SK-N-SH treated with all-trans-retinoic acid at 6 μM for 48 hours (cell line): Measurements from ENCODE around the gene LRRC8A.
"Not testable (repeated sequence)": the region's sequence is repeated elsewhere in the genome, so short reads cannot be mapped to it uniquely, and the experiment has no call there.

Experiments
- ATAC-seq: fragments of 200-7000 bp; cut with Tn5 transposase; 3 replicates; pipeline ENCODE4 v1.9.1; 2020; ENCODE audit warnings: mild to moderate bottlenecking, moderate library complexity
- BACH2 ChIP-seq: fragments of 250-450 bp; sonication (Bioruptor Pico); IDR thresholded peaks from 2 replicates; pipeline ENCODE4 v1.9.0; 2021; ENCODE audit warnings: mild to moderate bottlenecking, borderline replicate concordance
- CREB5 ChIP-seq: fragments of 250-450 bp; sonication (Bioruptor Pico); IDR thresholded peaks from 2 replicates; pipeline ENCODE4 v1.5.1; 2020; ENCODE audit warnings: low read depth, mild to moderate bottlenecking, moderate library complexity
- CSDC2 ChIP-seq: fragments of 250-450 bp; sonication (Bioruptor Pico); IDR thresholded peaks from 2 replicates; pipeline ENCODE4 v1.5.0; 2020; ENCODE audit warnings: mild to moderate bottlenecking, moderate library complexity
- ESRRG ChIP-seq: fragments of 250-450 bp; sonication (Bioruptor Pico); IDR thresholded peaks from 2 replicates; pipeline ENCODE4 v1.6.1; 2021; ENCODE audit warnings: mild to moderate bottlenecking
- GLIS3 ChIP-seq: fragments of 250-450 bp; sonication (Bioruptor Pico); IDR thresholded peaks from 2 replicates; pipeline ENCODE4 v1.5.0; 2020; ENCODE audit warnings: mild to moderate bottlenecking, moderate library complexity
- ISL1 ChIP-seq: fragments of 250-450 bp; sonication (Bioruptor Pico); IDR thresholded peaks from 2 replicates; pipeline ENCODE4 v2.1.2; 2022; ENCODE audit warnings: mild to moderate bottlenecking, moderate library complexity
- OSR1 ChIP-seq: fragments of 250-450 bp; sonication (Bioruptor Pico); IDR thresholded peaks from 2 replicates; pipeline ENCODE4 v1.8.0; 2022; ENCODE audit warnings: moderate library complexity, mild to moderate bottlenecking, inconsistent platforms
- PPARA ChIP-seq: fragments of 250-450 bp; sonication (Bioruptor Pico); IDR thresholded peaks from 2 replicates; pipeline ENCODE4 v1.5.0; 2020; ENCODE audit warnings: mild to moderate bottlenecking, borderline replicate concordance
- RARB ChIP-seq: fragments of 250-450 bp; sonication (Bioruptor Pico); IDR thresholded peaks from 2 replicates; pipeline ENCODE4 v1.8.0; 2021; ENCODE audit warnings: mild to moderate bottlenecking, moderate library complexity
- SNAI2 ChIP-seq: fragments of 250-450 bp; sonication (Bioruptor Pico); IDR thresholded peaks from 2 replicates; pipeline ENCODE4 v1.5.0; 2020; ENCODE audit warnings: mild to moderate bottlenecking, moderate library complexity
- TCF4 ChIP-seq: fragments of 250-450 bp; sonication (Bioruptor Pico); IDR thresholded peaks from 2 replicates; pipeline ENCODE4 v1.8.0; 2021; ENCODE audit warnings: mild to moderate bottlenecking, moderate library complexity, borderline replicate concordance
- TOX ChIP-seq: fragments of 250-450 bp; sonication (Bioruptor Pico); IDR thresholded peaks from 2 replicates; pipeline ENCODE4 v1.8.0; 2021; ENCODE audit warnings: mild to moderate bottlenecking, moderate library complexity, borderline replicate concordance
- ZC3H10 ChIP-seq: fragments of 250-450 bp; sonication (Bioruptor Pico); IDR thresholded peaks from 2 replicates; pipeline ENCODE4 v1.5.1; 2021; ENCODE audit warnings: mild to moderate bottlenecking, moderate library complexity
- ZFP3 ChIP-seq: fragments of 250-450 bp; sonication (Bioruptor Pico); IDR thresholded peaks from 2 replicates; pipeline ENCODE4 v1.5.0; 2020; ENCODE audit warnings: mild to moderate bottlenecking, moderate library complexity
- ZFP30 ChIP-seq: fragments of 450-650 bp; formaldehyde crosslinking; IDR thresholded peaks from 2 replicates; pipeline ENCODE4 v1.5.0; 2022; ENCODE audit warnings: mild to moderate bottlenecking, moderate library complexity
- ZNF70 ChIP-seq: fragments of 450-650 bp; formaldehyde crosslinking; IDR thresholded peaks from 2 replicates; pipeline ENCODE4 v1.5.0; 2020; ENCODE audit warnings: mild to moderate bottlenecking, moderate library complexity
- ZNF8 ChIP-seq: fragments of 450-650 bp; formaldehyde crosslinking; IDR thresholded peaks from 2 replicates; pipeline ENCODE4 v1.5.0; 2020; ENCODE audit warnings: mild to moderate bottlenecking, moderate library complexity
- TF ChIP-seq, protein P1 (sequence below): fragments of 250-450 bp; sonication (Bioruptor Pico); IDR thresholded peaks from 2 replicates; pipeline ENCODE4 v1.8.0; 2020; ENCODE audit warnings: mild to moderate bottlenecking, moderate library complexity, borderline replicate concordance
- TF ChIP-seq, protein P2 (sequence below): fragments of 250-450 bp; sonication (Bioruptor Pico); IDR thresholded peaks from 2 replicates; pipeline ENCODE4 v1.8.0; 2021; ENCODE audit warnings: low read depth, mild to moderate bottlenecking, moderate library complexity, borderline replicate concordance
- TF ChIP-seq, protein P3 (sequence below): fragments of 250-450 bp; sonication (Bioruptor Pico); IDR thresholded peaks from 2 replicates; pipeline ENCODE4 v1.5.1; 2021; ENCODE audit warnings: mild to moderate bottlenecking, moderate library complexity

The LRRC8A gene

DNA sequence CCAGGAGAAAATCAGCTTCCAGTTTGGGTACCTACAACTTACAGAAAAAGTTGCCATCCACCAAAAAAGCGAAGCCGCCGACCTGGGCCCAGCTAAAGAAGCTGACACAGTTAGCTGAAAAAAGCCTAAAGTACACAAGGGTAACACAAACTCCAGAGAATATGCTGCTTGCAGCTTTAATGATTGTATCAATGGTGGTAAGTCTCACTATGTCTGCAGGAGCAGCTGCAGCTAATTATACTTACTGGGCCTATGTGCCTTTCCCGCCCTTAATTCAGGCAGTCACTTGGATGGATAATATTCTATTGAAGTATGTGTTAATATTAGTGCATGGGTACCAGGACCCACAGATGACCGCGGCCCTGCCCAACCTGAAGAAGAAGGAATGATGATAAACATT is 27.5 kb upstream of the LRRC8A start:
- peak; percentile 91 for TF ChIP-seq ZNF70 (CRISPR knock-in tag)
- not testable (repeated sequence) for ATAC-seq

- not testable (repeated sequence) for ATAC-seq
Measured at GRCh38 chr9:128858476-128858875, 23.5 kb upstream of the LRRC8A start.

DNA sequence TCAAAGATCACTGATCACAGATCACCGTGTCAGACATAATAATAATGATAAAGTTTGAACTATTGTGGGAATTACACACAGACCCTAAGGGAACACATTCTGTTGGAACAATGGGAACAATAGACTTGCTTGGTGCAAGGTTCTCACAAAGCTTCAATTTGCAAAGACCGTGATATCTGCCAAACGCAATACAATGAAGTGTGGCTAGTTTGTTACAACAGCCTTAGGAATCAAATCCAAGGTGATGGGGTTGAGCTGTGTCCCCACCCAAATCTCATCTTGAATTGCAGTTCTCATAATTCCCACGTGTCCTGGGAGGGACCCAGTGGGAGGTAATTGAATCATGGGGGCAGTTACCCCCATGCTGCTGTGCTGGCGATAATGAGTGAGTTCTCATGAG is 21.0 kb upstream of the LRRC8A start:
- no peak for ATAC-seq
- TF ChIP-seq CREB5 (CRISPR knock-in tag) (no peak), BACH2 (CRISPR knock-in tag) (no peak), SNAI2 (CRISPR knock-in tag) (no peak), ISL1 (no peak), RARB (CRISPR knock-in tag) (no peak), ESRRG (CRISPR knock-in tag) (no peak)
- TF ChIP-seq, protein P1, sequence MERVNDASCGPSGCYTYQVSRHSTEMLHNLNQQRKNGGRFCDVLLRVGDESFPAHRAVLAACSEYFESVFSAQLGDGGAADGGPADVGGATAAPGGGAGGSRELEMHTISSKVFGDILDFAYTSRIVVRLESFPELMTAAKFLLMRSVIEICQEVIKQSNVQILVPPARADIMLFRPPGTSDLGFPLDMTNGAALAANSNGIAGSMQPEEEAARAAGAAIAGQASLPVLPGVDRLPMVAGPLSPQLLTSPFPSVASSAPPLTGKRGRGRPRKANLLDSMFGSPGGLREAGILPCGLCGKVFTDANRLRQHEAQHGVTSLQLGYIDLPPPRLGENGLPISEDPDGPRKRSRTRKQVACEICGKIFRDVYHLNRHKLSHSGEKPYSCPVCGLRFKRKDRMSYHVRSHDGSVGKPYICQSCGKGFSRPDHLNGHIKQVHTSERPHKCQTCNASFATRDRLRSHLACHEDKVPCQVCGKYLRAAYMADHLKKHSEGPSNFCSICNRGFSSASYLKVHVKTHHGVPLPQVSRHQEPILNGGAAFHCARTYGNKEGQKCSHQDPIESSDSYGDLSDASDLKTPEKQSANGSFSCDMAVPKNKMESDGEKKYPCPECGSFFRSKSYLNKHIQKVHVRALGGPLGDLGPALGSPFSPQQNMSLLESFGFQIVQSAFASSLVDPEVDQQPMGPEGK: no peak

GRCh38 chr9:128861501-128861900 is 20.4 kb upstream of the LRRC8A start:
- no peak for ATAC-seq
- TF ChIP-seq GLIS3 (CRISPR knock-in tag) (no peak), RARB (CRISPR knock-in tag) (no peak), TCF4 (CRISPR knock-in tag) (no peak), CREB5 (CRISPR knock-in tag) (no peak), OSR1 (no peak), SNAI2 (CRISPR knock-in tag) (no peak), ZFP30 (no peak)

DNA sequence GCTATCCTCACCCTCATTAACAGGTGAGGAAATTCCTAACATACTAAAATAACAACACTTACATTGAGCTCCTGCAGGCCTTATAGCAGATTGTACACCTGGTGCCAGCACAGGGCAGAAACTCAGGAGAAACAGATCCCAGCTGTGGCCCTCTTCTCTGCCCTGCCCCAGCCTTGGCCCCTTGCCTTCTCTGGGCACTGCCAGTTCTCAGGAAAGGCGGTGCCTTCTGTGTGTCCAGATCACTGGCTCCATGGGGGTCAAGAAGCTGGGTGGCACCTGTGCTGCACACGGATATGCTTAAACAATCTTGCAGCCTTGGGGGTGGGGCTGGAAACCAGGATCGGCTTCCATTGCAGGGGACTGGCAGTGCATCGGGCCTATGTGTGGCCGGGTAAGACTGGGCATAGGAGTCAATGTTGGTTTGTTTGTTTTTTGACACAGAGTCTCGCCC is 19.5 kb upstream of the LRRC8A start:
- ATAC-seq: no peak
- no peak for TF ChIP-seq ZC3H10 (CRISPR knock-in tag)
- TF ChIP-seq, protein P1: no peak
- no peak for TF ChIP-seq ZFP30
- no peak for TF ChIP-seq RARB (CRISPR knock-in tag)
- TF ChIP-seq, protein P2, sequence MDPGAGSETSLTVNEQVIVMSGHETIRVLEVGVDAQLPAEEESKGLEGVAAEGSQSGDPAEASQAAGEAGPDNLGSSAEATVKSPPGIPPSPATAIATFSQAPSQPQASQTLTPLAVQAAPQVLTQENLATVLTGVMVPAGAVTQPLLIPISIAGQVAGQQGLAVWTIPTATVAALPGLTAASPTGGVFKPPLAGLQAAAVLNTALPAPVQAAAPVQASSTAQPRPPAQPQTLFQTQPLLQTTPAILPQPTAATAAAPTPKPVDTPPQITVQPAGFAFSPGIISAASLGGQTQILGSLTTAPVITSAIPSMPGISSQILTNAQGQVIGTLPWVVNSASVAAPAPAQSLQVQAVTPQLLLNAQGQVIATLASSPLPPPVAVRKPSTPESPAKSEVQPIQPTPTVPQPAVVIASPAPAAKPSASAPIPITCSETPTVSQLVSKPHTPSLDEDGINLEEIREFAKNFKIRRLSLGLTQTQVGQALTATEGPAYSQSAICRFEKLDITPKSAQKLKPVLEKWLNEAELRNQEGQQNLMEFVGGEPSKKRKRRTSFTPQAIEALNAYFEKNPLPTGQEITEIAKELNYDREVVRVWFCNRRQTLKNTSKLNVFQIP: no peak
- TF ChIP-seq BACH2 (CRISPR knock-in tag): no peak
- TF ChIP-seq OSR1: no peak
- no peak for TF ChIP-seq ZNF70 (CRISPR knock-in tag)
- no peak for TF ChIP-seq TOX

GRCh38 chr9:128863647-128864046 is 18.3 kb upstream of the LRRC8A start:
- no peak for TF ChIP-seq OSR1
- no peak for TF ChIP-seq CSDC2
- no peak for TF ChIP-seq ISL1
- TF ChIP-seq SNAI2 (CRISPR knock-in tag): no peak
- no peak for TF ChIP-seq ZNF8
- no peak for TF ChIP-seq ESRRG (CRISPR knock-in tag)
- no peak for TF ChIP-seq PPARA
- TF ChIP-seq, protein P3, sequence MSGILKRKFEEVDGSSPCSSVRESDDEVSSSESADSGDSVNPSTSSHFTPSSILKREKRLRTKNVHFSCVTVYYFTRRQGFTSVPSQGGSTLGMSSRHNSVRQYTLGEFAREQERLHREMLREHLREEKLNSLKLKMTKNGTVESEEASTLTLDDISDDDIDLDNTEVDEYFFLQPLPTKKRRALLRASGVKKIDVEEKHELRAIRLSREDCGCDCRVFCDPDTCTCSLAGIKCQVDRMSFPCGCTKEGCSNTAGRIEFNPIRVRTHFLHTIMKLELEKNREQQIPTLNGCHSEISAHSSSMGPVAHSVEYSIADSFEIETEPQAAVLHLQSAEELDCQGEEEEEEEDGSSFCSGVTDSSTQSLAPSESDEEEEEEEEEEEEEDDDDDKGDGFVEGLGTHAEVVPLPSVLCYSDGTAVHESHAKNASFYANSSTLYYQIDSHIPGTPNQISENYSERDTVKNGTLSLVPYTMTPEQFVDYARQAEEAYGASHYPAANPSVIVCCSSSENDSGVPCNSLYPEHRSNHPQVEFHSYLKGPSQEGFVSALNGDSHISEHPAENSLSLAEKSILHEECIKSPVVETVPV: no peak
- TF ChIP-seq GLIS3 (CRISPR knock-in tag): no peak
- TF ChIP-seq ZNF70 (CRISPR knock-in tag): no peak
- no peak for TF ChIP-seq ZFP3 (CRISPR knock-in tag)
- TF ChIP-seq, all 23 proteins: peak for 0
- ATAC-seq: peak; percentile 95
